Neural crest cell (in vitro differentiated cells): Measurements from ENCODE around the gene HNF1A. TPM values are rescaled to one million over a fixed set of nuclear protein-coding genes. Genes with fewer than 3 reads are reported as not detected.

Source experiments
- DNase-seq: peaks from one replicate; pipeline ENCODE4 v3.0.0; 2021; ENCODE audit warnings: low read depth, mixed read lengths, low spot score
- H3K27ac Mint-ChIP-seq: one replicate; pipeline ENCODE4 v1.8.0; 2021; ENCODE audit warnings: mild to moderate bottlenecking, mixed read lengths; ENCODE audit not compliant: unreplicated experiment
- H3K27me3 Mint-ChIP-seq: 2 replicates; pipeline ENCODE4 v1.8.0; 2021; ENCODE audit warnings: low read depth, mild to moderate bottlenecking, mixed read lengths
- H3K36me3 Mint-ChIP-seq: 2 replicates; pipeline ENCODE4 v1.8.0; 2021; ENCODE audit warnings: low read depth, mild to moderate bottlenecking, mixed read lengths
- H3K4me1 Mint-ChIP-seq: 2 replicates; pipeline ENCODE4 v1.8.0; 2021; ENCODE audit warnings: mixed read lengths
- H3K4me3 Mint-ChIP-seq: one replicate; pipeline ENCODE4 v1.8.0; 2021; ENCODE audit warnings: mild to moderate bottlenecking, mixed read lengths
- H3K9me3 Mint-ChIP-seq: 2 replicates; pipeline ENCODE4 v1.8.0; 2021; ENCODE audit warnings: mixed read lengths
- total RNA-seq: library from RNA; stranded (reverse); gene quantifications from 2 replicates; pipeline ENCODE4 v1.2.1, GENCODE V29; 2021
- TF ChIP-seq, protein P1 (sequence below): fragments of 200-600 bp; sonication (generic); conservative IDR thresholded peaks from 2 replicates; pipeline ENCODE4 v1.5.0; 2021; ENCODE audit warnings: antibody characterized with exemption, mild to moderate bottlenecking

The HNF1A gene
- total RNA-seq, 1 donor from 2014 or later, result not detected

- Mint-ChIP-seq H3K27ac (no peak overlapping the region), H3K36me3 (no peaks in the 10 kb centered on the region), H3K4me3 (no peak overlapping the region), H3K4me1 (no peaks in the 10 kb centered on the region), H3K27me3 (peaks cover 14% of the 10 kb centered on the region), H3K9me3 (no peaks in the 10 kb centered on the region)
- DNase-seq, result no peak
- TF ChIP-seq, protein P1, sequence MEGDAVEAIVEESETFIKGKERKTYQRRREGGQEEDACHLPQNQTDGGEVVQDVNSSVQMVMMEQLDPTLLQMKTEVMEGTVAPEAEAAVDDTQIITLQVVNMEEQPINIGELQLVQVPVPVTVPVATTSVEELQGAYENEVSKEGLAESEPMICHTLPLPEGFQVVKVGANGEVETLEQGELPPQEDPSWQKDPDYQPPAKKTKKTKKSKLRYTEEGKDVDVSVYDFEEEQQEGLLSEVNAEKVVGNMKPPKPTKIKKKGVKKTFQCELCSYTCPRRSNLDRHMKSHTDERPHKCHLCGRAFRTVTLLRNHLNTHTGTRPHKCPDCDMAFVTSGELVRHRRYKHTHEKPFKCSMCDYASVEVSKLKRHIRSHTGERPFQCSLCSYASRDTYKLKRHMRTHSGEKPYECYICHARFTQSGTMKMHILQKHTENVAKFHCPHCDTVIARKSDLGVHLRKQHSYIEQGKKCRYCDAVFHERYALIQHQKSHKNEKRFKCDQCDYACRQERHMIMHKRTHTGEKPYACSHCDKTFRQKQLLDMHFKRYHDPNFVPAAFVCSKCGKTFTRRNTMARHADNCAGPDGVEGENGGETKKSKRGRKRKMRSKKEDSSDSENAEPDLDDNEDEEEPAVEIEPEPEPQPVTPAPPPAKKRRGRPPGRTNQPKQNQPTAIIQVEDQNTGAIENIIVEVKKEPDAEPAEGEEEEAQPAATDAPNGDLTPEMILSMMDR, result no peak
These were observed 72.4 kb downstream of the HNF1A start for GRCh38 chr12:121050725-121051124.

Other genes with a start within 250 kb of the HNF1A start
- 56.8 and 65.1 TPM in 2 replicates for gene SPPL3, start 74.2 kb upstream of the HNF1A start, total RNA-seq
- gene C12orf43, start 37.9 kb downstream of the HNF1A start, total RNA-seq, result 25.3 and 25.8 TPM in 2 replicates
- gene OASL, start 60.7 kb downstream of the HNF1A start, total RNA-seq, result not detected in 2 replicates
- 0.12 and 0.27 TPM in 2 replicates for gene P2RX7, start 154.3 kb downstream of the HNF1A start, total RNA-seq
- 7.8 and 10.8 TPM in 2 replicates for gene P2RX4, start 231.6 kb downstream of the HNF1A start, total RNA-seq